ENCODE results near the gene COL25A1. TPM values are rescaled to one million over a fixed set of nuclear protein-coding genes. Genes with fewer than 3 reads are reported as not detected.

COL25A1 gene
- total RNA-seq, 1 donor from 2014 or later, result 0.35 TPM

- no peaks in the 10 kb centered on the region for H3K36me3 ChIP-seq
- no peak for DNase-seq
- no peak overlapping the region for H3K4me3 ChIP-seq
- no peaks in the 10 kb centered on the region for H3K4me1 ChIP-seq
- H3K27me3 ChIP-seq (ENCODE audit: low read depth), result no peaks in the 10 kb centered on the region
- no peak overlapping the region for H3K27ac ChIP-seq
- intact Hi-C loops (cut with DNase I), result no loop called here
- TF ChIP-seq CTCF (IDR thresholded peaks at IDR 0.05), result no peak
- no peaks in the 10 kb centered on the region for H3K9me3 ChIP-seq
- ATAC-seq, result peak in 1 of 2 donors; percentile 43
Measured at GRCh38 chr4:108829966-108830492, 472.4 kb downstream of the COL25A1 start.

GRCh38 chr4:108828620-108829019 is 473.8 kb downstream of the COL25A1 start:
- ATAC-seq (no peak), DNase-seq (no peak)
- intact Hi-C loops (cut with DNase I), result no loop called here
- Histone ChIP-seq H3K4me1 (no peaks in the 10 kb centered on the region), H3K4me3 (no peak overlapping the region), H3K9me3 (no peaks in the 10 kb centered on the region), H3K27ac (no peak overlapping the region), H3K36me3 (no peaks in the 10 kb centered on the region), H3K27me3 (ENCODE audit: low read depth) (no peaks in the 10 kb centered on the region)
- TF ChIP-seq CTCF (IDR thresholded peaks at IDR 0.05), result no peak

GRCh38 chr4:108825737-108826136 is 476.7 kb downstream of the COL25A1 start:
- ATAC-seq (no peak), DNase-seq (no peak)
- intact Hi-C loops (cut with DNase I), result no loop called here
- no peak for TF ChIP-seq CTCF (IDR thresholded peaks at IDR 0.05)
- H3K9me3 ChIP-seq, result no peaks in the 10 kb centered on the region
- H3K4me3 ChIP-seq, result no peak overlapping the region
- no peak overlapping the region for H3K27ac ChIP-seq
- H3K36me3 ChIP-seq, result no peaks in the 10 kb centered on the region
- no peaks in the 10 kb centered on the region for H3K4me1 ChIP-seq
- H3K27me3 ChIP-seq (ENCODE audit: low read depth), result no peaks in the 10 kb centered on the region

DNA sequence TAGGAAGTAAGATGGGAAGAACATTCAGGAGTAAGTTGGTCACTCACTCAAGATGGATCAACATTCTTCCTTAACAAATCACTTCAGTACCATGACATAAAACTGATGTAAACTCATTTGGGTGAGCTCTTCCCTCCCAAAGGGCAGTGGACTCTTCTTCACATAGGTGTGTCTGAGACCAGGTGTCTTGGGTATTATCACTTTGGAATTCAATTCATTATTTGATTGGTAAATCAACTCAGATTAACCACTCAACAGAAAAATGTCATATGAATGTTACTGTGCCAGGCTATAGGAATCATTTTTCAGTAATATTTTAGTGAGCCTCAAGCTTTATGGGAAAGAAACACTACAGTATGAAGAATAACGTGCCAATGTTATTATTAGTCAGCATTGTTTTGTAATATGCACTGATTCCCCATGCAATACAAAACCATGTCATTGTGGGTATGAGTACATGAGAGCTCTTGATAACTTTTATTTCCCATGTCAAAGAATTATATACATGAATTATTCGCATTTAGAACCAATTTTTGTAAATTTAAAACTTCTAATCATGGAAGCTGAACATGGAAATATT is 481.0 kb downstream of the COL25A1 start:
- ATAC-seq, result no peak
- Histone ChIP-seq H3K27ac (no peak overlapping the region), H3K4me1 (no peaks in the 10 kb centered on the region), H3K4me3 (no peak overlapping the region), H3K9me3 (no peaks in the 10 kb centered on the region), H3K27me3 (ENCODE audit: low read depth) (no peaks in the 10 kb centered on the region), H3K36me3 (no peaks in the 10 kb centered on the region)
- no peak for DNase-seq
- TF ChIP-seq CTCF (IDR thresholded peaks at IDR 0.05), result no peak
- intact Hi-C loops (cut with DNase I), result no loop called here

DNA sequence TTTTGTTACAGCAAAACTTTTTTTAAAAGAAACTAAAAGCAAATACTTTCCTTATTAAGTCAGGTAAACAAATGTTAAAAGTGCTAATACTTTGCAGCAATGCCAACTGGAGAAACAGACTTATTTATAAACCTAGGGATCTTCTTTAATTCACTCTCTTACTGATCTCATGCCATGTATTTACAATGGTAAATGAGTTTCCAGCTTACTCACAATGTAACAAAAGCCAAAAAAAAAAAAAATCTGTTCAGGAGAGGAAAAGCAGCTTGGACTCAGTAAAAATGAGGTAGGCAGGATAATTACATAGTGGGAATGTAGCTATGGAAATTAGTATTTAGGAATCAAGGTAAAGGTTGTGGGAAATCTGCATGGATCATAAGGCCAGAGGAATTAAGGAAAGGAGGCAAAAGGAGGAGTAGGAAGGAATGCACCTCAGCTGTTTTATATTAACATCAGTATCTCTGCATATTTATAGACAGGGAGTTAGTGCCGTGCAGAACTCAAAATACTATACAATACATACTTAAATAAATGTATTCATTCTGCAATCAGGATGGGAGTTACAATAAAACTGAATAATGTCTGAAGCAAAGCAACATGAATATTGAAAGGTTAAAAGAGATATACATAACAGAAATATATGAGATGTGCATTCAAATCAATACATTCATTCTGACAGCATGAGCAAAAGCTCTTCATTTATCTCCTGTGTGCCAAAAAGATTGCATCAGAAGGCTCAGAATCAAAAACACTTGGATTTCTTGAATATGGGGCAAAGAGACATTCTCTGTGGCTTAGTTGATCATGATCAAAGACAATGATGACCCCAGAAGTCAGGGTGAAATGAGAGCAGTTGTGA is 481.7 kb downstream of the COL25A1 start:
- no peaks in the 10 kb centered on the region for H3K9me3 ChIP-seq
- no peaks in the 10 kb centered on the region for H3K36me3 ChIP-seq
- intact Hi-C loops (cut with DNase I), result no loop called here
- H3K27ac ChIP-seq, result no peak overlapping the region
- H3K27me3 ChIP-seq (ENCODE audit: low read depth), result no peaks in the 10 kb centered on the region
- DNase-seq (no peak), ATAC-seq (no peak)
- no peaks in the 10 kb centered on the region for H3K4me1 ChIP-seq
- TF ChIP-seq CTCF (IDR thresholded peaks at IDR 0.05), result no peak
- no peak overlapping the region for H3K4me3 ChIP-seq
